CD14-positive monocyte (primary cell): ENCODE data around the gene HMGN2. TPM values are rescaled to one million over a fixed set of nuclear protein-coding genes. Genes with fewer than 3 reads are reported as not detected.

Experiments used
- DNase-seq, 3 donors: peaks; one replicate each; pipeline ENCODE4 v3.0.0-alpha.2; 2011 to 2022
- H2AFZ ChIP-seq: 2 replicates; pipeline ENCODE4 v1.6.0; 2012; ENCODE audit warnings: mild to moderate bottlenecking, low read depth, low read length, inconsistent platforms; ENCODE audit not compliant: insufficient read depth, poor library complexity, severe bottlenecking
- H3K27ac ChIP-seq, 2 donors: 1 replicate in 1 of 2; 2 replicates in 1 of 2; pipeline ENCODE4 v1.5.1; 2012 to 2013; ENCODE audit warnings: low read length in 2 of 2, control low read depth in 1 of 2, inconsistent platforms in 1 of 2, low read depth in 1 of 2, mild to moderate bottlenecking in 1 of 2
- H3K27me3 ChIP-seq, 2 donors: one replicate each; pipeline versions ENCODE4 v1.6.0 to v1.6.1; 2011 to 2013; ENCODE audit warnings: low read length in 2 of 2; ENCODE audit not compliant: control insufficient read depth in 2 of 2, insufficient read depth in 2 of 2
- H3K36me3 ChIP-seq, 2 donors: replicated peaks in 1 of 2; 1 replicate in 1 of 2; 2 replicates in 1 of 2; pipeline versions ENCODE4 v1.5.1 to v1.6.1; 2012 to 2013; ENCODE audit warnings: low read length in 2 of 2, control low read depth in 1 of 2, inconsistent platforms in 1 of 2, mild to moderate bottlenecking in 1 of 2; ENCODE audit not compliant: insufficient read depth in 2 of 2, control insufficient read depth in 1 of 2
- H3K4me1 ChIP-seq, 2 donors: 1 replicate in 1 of 2; 2 replicates in 1 of 2; pipeline versions ENCODE4 v1.5.1 to v1.6.1; 2012 to 2013; ENCODE audit warnings: low read length in 2 of 2, control low read depth in 1 of 2, inconsistent platforms in 1 of 2, mild to moderate bottlenecking in 1 of 2, moderate library complexity in 1 of 2; ENCODE audit not compliant: insufficient read depth in 2 of 2, control insufficient read depth in 1 of 2
- H3K4me2 ChIP-seq: replicated peaks from 2 replicates; pipeline ENCODE3; 2012; ENCODE audit warnings: low read length, moderate library complexity, mild to moderate bottlenecking; ENCODE audit not compliant: poor library complexity, severe bottlenecking; ENCODE audit errors: extremely low read depth
- H3K4me3 ChIP-seq, 3 experiments: fragments of 200-600 bp in 1 of 3; sonication (generic) in 1 of 3; replicated peaks in 1 of 3; 1 replicate in 2 of 3; 2 replicates in 1 of 3; pipeline ENCODE4 v1.5.1; 2011 to 2013; ENCODE audit warnings: low read length in 3 of 3, mild to moderate bottlenecking in 3 of 3, control low read depth in 2 of 3, low read depth in 2 of 3, inconsistent platforms in 1 of 3, moderate library complexity in 1 of 3
- H3K79me2 ChIP-seq: 2 replicates; pipeline ENCODE4 v1.6.0; 2012; ENCODE audit warnings: mild to moderate bottlenecking, control low read depth, inconsistent platforms, low read length, moderate library complexity; ENCODE audit not compliant: insufficient read depth
- H3K9ac ChIP-seq: 2 replicates; pipeline ENCODE4 v1.6.0; 2017; ENCODE audit warnings: low read length, mild to moderate bottlenecking; ENCODE audit not compliant: insufficient read depth, poor library complexity, severe bottlenecking
- H3K9me3 ChIP-seq, 2 donors: replicated peaks in 1 of 2; 1 replicate in 1 of 2; 2 replicates in 1 of 2; pipeline versions ENCODE4 v1.5.1 to v1.6.1; 2012 to 2013; ENCODE audit warnings: low read length in 2 of 2, control low read depth in 1 of 2; ENCODE audit not compliant: control insufficient read depth in 1 of 2, insufficient read depth in 1 of 2
- H4K20me1 ChIP-seq: 2 replicates; pipeline ENCODE4 v1.6.0; 2012; ENCODE audit warnings: mild to moderate bottlenecking, low read length, control low read depth, moderate library complexity; ENCODE audit not compliant: insufficient read depth
- H3K27ac Mint-ChIP-seq, 7 donors: one replicate each; pipeline ENCODE4 v1.8.0; 2020; ENCODE audit warnings: mild to moderate bottlenecking in 7 of 7, mixed read lengths in 7 of 7, moderate library complexity in 6 of 7, inconsistent platforms in 2 of 7
- H3K27me3 Mint-ChIP-seq, 3 donors: one replicate each; pipeline ENCODE4 v1.8.0; 2021 to 2022; ENCODE audit warnings: low read depth in 3 of 3, mild to moderate bottlenecking in 3 of 3, mixed read lengths in 3 of 3, moderate library complexity in 3 of 3, inconsistent platforms in 1 of 3
- H3K36me3 Mint-ChIP-seq, 2 donors: one replicate each; pipeline ENCODE4 v1.8.0; 2020; ENCODE audit warnings: mixed read lengths in 2 of 2, inconsistent platforms in 1 of 2, mild to moderate bottlenecking in 1 of 2
- H3K4me1 Mint-ChIP-seq: one replicate; pipeline ENCODE4 v1.8.0; 2020; ENCODE audit warnings: mild to moderate bottlenecking, mixed read lengths
- H3K4me3 Mint-ChIP-seq, 2 donors: one replicate each; pipeline ENCODE4 v1.8.0; 2020; ENCODE audit warnings: mild to moderate bottlenecking in 2 of 2, mixed read lengths in 2 of 2, moderate library complexity in 1 of 2
- H3K9me3 Mint-ChIP-seq, 7 donors: one replicate each; pipeline ENCODE4 v1.8.0; 2020 to 2022; ENCODE audit warnings: mixed read lengths in 7 of 7, mild to moderate bottlenecking in 6 of 7, moderate library complexity in 6 of 7, inconsistent platforms in 2 of 7
- CTCF ChIP-seq: fragments of 200-600 bp; IDR thresholded peaks from one replicate; pipeline ENCODE4 v1.8.0; 2022; ENCODE audit warnings: antibody characterized with exemption, mild to moderate bottlenecking
- WGBS: methylation state at CpG from one replicate; pipeline ENCODE4 v1.1.5; 2013; ENCODE audit warnings: missing lambda C conversion rate; ENCODE audit not compliant: insufficient coverage; 5-methylcytosine and 5-hydroxymethylcytosine counted together
- intact Hi-C, 2 donors: fragments of 100-400 bp; cut with micrococcal nuclease; formaldehyde crosslinking; loops; one replicate each; pipeline versions ENCODE4 v1.15.0 to v1.15.1; 2023
- polyA plus RNA-seq, 3 donors: library from polyadenylated mRNA; depleted of rRNA in 1 of 3; unstranded in 2 of 3; stranded (reverse) in 1 of 3; fragments of 300-500 nt in 2 of 3; fragments of >200 nt in 1 of 3; fragmentation: Illumina TruSeq in 2 of 3; gene quantifications; 1 replicate in 2 of 3; 2 replicates in 1 of 3; pipeline ENCODE4 v1.2.3, GENCODE V29; 2012 to 2021

HMGN2 gene
- polyA plus RNA-seq, 3 donors, result 400 to 575 (median 555) TPM

- Mint-ChIP-seq H3K36me3 (peaks cover 46 to 55% of the 10 kb centered on the region in 2 donors), H3K27ac (peak overlapping the region in 1 of 7 donors; percentile 26), H3K4me3 (no peak overlapping the region), H3K27me3 (no peaks in the 10 kb centered on the region), H3K4me1 (peaks cover 34% of the 10 kb centered on the region), H3K9me3 (no peaks in the 10 kb centered on the region)
- no peak overlapping the region for H3K9ac ChIP-seq
- no peak overlapping the region for H2AFZ ChIP-seq
- H3K36me3 ChIP-seq, result peaks cover 38 to 52% of the 10 kb centered on the region in 2 donors
- TF ChIP-seq CTCF, result no peak
- H3K4me3 ChIP-seq, result no peak overlapping the region
- no CpG with 5 or more reads among the region's 3 CpGs for WGBS
- no peaks in the 10 kb centered on the region for H3K27me3 ChIP-seq
- peaks cover 20 to 30% of the 10 kb centered on the region in 2 donors for H3K4me1 ChIP-seq
- no peak for DNase-seq
- peaks cover 29% of the 10 kb centered on the region for H3K79me2 ChIP-seq
- H4K20me1 ChIP-seq, result peaks cover 54% of the 10 kb centered on the region
- intact Hi-C loops, result no loop called here
- H3K9me3 ChIP-seq, result no peaks in the 10 kb centered on the region
- peak overlapping the region in 1 of 2 donors; percentile 28 for H3K27ac ChIP-seq
- no peak overlapping the region for H3K4me2 ChIP-seq
Observed at GRCh38 chr1:26475989-26476388, 3.7 kb downstream of the HMGN2 start.

GRCh38 chr1:26476958-26477357 lies 4.7 kb downstream of the HMGN2 start:
- Mint-ChIP-seq H3K9me3 (no peaks in the 10 kb centered on the region), H3K4me1 (peaks cover 27% of the 10 kb centered on the region), H3K27me3 (peaks cover 0 to 2% (median 0%) of the 10 kb centered on the region in 3 donors), H3K4me3 (no peak overlapping the region), H3K27ac (peak overlapping the region in 3 of 7 donors; percentile 2 to 76 (median 66)), H3K36me3 (peaks cover 50 to 60% of the 10 kb centered on the region in 2 donors)
- Histone ChIP-seq H3K27ac (peak overlapping the region in 1 of 2 donors; percentile 21), H3K4me3 (no peak overlapping the region), H3K79me2 (peaks cover 29% of the 10 kb centered on the region), H3K27me3 (no peaks in the 10 kb centered on the region), H3K4me2 (no peak overlapping the region), H3K4me1 (peaks cover 11 to 20% of the 10 kb centered on the region in 2 donors), H3K36me3 (peaks cover 38 to 52% of the 10 kb centered on the region in 2 donors), H4K20me1 (peaks cover 44% of the 10 kb centered on the region), H2AFZ (no peak overlapping the region), H3K9me3 (no peaks in the 10 kb centered on the region), H3K9ac (no peak overlapping the region)
- WGBS, result 100% methylated on average over 1 of the region's 4 CpGs
- intact Hi-C loops, result no loop called here
- DNase-seq, result no peak
- no peak for TF ChIP-seq CTCF
